Transverse colon (tissue), 4 donors: ENCODE results near the gene SMG9. TPM values are rescaled to one million over a fixed set of nuclear protein-coding genes. Genes with fewer than 3 reads are reported as not detected.

Experiments
- DNase-seq: peaks from one replicate; pipeline ENCODE4 v3.0.0-alpha.2; 2019
- H3K27ac ChIP-seq, 4 donors: fragments of 200-600 bp; sonication (generic); 2 replicates each; pipeline ENCODE4 v1.5.1; 2016 to 2018; ENCODE audit warnings: inconsistent platforms in 4 of 4
- H3K27me3 ChIP-seq: fragments of 200-600 bp; sonication (generic); 2 replicates; pipeline ENCODE4 v1.5.1; 2017; ENCODE audit warnings: inconsistent platforms
- H3K36me3 ChIP-seq, 4 donors: fragments of 200-600 bp; sonication (generic); 2 replicates each; pipeline ENCODE4 v1.5.1; 2017 to 2019; ENCODE audit warnings: inconsistent platforms in 4 of 4
- H3K4me1 ChIP-seq, 4 donors: fragments of 200-600 bp; sonication (generic); 2 replicates each; pipeline ENCODE4 v1.5.1; 2017 to 2020; ENCODE audit warnings: inconsistent platforms in 4 of 4
- H3K4me3 ChIP-seq, 4 donors: fragments of 200-600 bp; sonication (generic); 1 replicate in 1 of 4; 2 replicates in 3 of 4; pipeline versions ENCODE4 v1.5.1 to v1.6.1; 2017 to 2019; ENCODE audit warnings: inconsistent platforms in 4 of 4
- H3K9me3 ChIP-seq, 2 donors: fragments of 200-600 bp; sonication (generic); 2 replicates each; pipeline ENCODE4 v1.5.1; 2017 to 2019; ENCODE audit warnings: inconsistent platforms in 2 of 2
- EP300 ChIP-seq: sonication (generic); formaldehyde crosslinking; IDR thresholded peaks from one replicate; pipeline ENCODE4 v1.6.1; 2017; ENCODE audit warnings: antibody characterized with exemption, low read depth
- POLR2A ChIP-seq: fragments of 450-650 bp; IDR thresholded peaks from one replicate; pipeline ENCODE4 v1.6.1; 2016; ENCODE audit warnings: antibody characterized with exemption, mild to moderate bottlenecking, moderate library complexity
- POLR2AphosphoS5 ChIP-seq, 3 donors: sonication (generic); formaldehyde crosslinking; IDR thresholded peaks; one replicate each; pipeline ENCODE4 v1.6.1; 2016; ENCODE audit warnings: antibody characterized with exemption in 3 of 3
- WGBS, 2 donors: methylation state at CpG; one replicate each; pipeline ENCODE4 v1.1.5; 2018; ENCODE audit warnings: low coverage in 1 of 2; 5-methylcytosine and 5-hydroxymethylcytosine counted together
- in situ Hi-C, 4 donors: fragments of 200-750 bp; cut with MboI; loops; one replicate each; pipeline versions ENCODE4 v1.15.0 to v1.15.1; 2017; ENCODE audit warnings: low sequenced_read_pairs in 3 of 4, low pct_ligation_motif_present in 1 of 4, low pct_unique_long_range_greater_than_20kb in 1 of 4
- intact Hi-C: fragments of 100-400 bp; cut with DNase I; formaldehyde crosslinking; loops from one replicate; pipeline ENCODE4 v1.15.1; 2023; ENCODE audit warnings: low total_unique reads
- total RNA-seq, 4 donors: library from RNA; depleted of rRNA; stranded (reverse); fragments of >200 nt; gene quantifications; one replicate each; pipeline ENCODE4 v1.1.0, GENCODE V29; 2016
- TF ChIP-seq, protein P1 (sequence below), 5 experiments: fragments of 200-600 bp in 3 of 5; fragments of 450-650 bp in 2 of 5; sonication (generic) in 3 of 5; IDR thresholded peaks; 1 replicate in 2 of 5; 2 replicates in 3 of 5; pipeline ENCODE4 v1.5.1; 2016 to 2017; ENCODE audit warnings: antibody characterized with exemption in 5 of 5, inconsistent platforms in 3 of 5, mild to moderate bottlenecking in 2 of 5, moderate library complexity in 1 of 5

Gene SMG9
- total RNA-seq = 10 to 100 TPM in 3 of 4 donors, 1 to 10 TPM in 1; 4.1 to 68.7 (median 13.8) TPM

GRCh38 chr19:43754503-43755255 is at the start of gene SMG9:
SMG9 (minus strand) TSS chr19:43754962; CDS start chr19:43750741, 4,221 bp downstream.
- peaks cover 15 to 53% (median 33%) of the 10 kb centered on the region in 4 donors for H3K4me1 ChIP-seq
- TF ChIP-seq EP300 (no peak), POLR2AphosphoS5 (IDR thresholded peaks at IDR 0.05) (peak; percentile 72 to 90 (median 80)), POLR2A (peak; percentile 87)
- TF ChIP-seq, protein P1, sequence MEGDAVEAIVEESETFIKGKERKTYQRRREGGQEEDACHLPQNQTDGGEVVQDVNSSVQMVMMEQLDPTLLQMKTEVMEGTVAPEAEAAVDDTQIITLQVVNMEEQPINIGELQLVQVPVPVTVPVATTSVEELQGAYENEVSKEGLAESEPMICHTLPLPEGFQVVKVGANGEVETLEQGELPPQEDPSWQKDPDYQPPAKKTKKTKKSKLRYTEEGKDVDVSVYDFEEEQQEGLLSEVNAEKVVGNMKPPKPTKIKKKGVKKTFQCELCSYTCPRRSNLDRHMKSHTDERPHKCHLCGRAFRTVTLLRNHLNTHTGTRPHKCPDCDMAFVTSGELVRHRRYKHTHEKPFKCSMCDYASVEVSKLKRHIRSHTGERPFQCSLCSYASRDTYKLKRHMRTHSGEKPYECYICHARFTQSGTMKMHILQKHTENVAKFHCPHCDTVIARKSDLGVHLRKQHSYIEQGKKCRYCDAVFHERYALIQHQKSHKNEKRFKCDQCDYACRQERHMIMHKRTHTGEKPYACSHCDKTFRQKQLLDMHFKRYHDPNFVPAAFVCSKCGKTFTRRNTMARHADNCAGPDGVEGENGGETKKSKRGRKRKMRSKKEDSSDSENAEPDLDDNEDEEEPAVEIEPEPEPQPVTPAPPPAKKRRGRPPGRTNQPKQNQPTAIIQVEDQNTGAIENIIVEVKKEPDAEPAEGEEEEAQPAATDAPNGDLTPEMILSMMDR (IDR thresholded peaks at IDR 0.05) = no peak
- peak within 1 kb of the TSS; percentile 58 to 70 (median 68) for H3K4me3 ChIP-seq
- H3K36me3 ChIP-seq = peaks cover 0 to 10% (median 4%) of the 10 kb centered on the region in 4 donors
- H3K9me3 ChIP-seq = no peaks in the 10 kb centered on the region
- no peaks in the 10 kb centered on the region for H3K27me3 ChIP-seq
- peak within 1 kb of the TSS; percentile 97 to 99 (median 98) for H3K27ac ChIP-seq
- in situ Hi-C loops = no loop called here
- 1% methylated on average over 73 of the region's 79 CpGs; no CpG with 5 or more reads in 1 of the 2 donors for WGBS, 2 donors
- DNase-seq = peak; percentile 99
- intact Hi-C loops = no loop called here

GRCh38 chr19:43804432-43804831 is 49.7 kb upstream of the SMG9 start:
- TF ChIP-seq, protein P1 (IDR thresholded peaks at IDR 0.05) = no peak
- no peak for TF ChIP-seq POLR2A
- Histone ChIP-seq H3K36me3 (no peaks in the 10 kb centered on the region), H3K4me1 (peaks cover 0 to 6% (median 3%) of the 10 kb centered on the region in 4 donors), H3K4me3 (no peak overlapping the region), H3K27ac (no peak overlapping the region), H3K27me3 (no peaks in the 10 kb centered on the region), H3K9me3 (no peaks in the 10 kb centered on the region)
- no peak for DNase-seq
- WGBS, 2 donors = 36% methylated on average over 2 of the region's 2 CpGs; no CpG with 5 or more reads in 1 of the 2 donors
- intact Hi-C loops = no loop called here
- in situ Hi-C loops = loop anchor here in 1 of 4 donors (25.0 kb wide), 1 partner anchor 367 kb away; no protein-coding TSS in a partner anchor

GRCh38 chr19:43802216-43802951 is 47.6 kb upstream of the SMG9 start, which contains the start of gene LYPD5:
LYPD5 (minus strand) TSS chr19:43802447; CDS start chr19:43802380, 67 bp downstream.
- intact Hi-C loops = no loop called here
- 31 to 77% methylated on average over 5 to 10 of the region's 12 CpGs for WGBS, 2 donors
- H3K4me1 ChIP-seq = peaks cover 0 to 16% (median 14%) of the 10 kb centered on the region in 4 donors
- TF ChIP-seq POLR2A = no peak
- TF ChIP-seq, protein P1 (IDR thresholded peaks at IDR 0.05) = no peak
- TF ChIP-seq POLR2AphosphoS5 (IDR thresholded peaks at IDR 0.05) = no peak
- no peak for TF ChIP-seq EP300
- H3K4me3 ChIP-seq = no peak within 1 kb of the TSS
- in situ Hi-C loops = loop anchor here in 1 of 4 donors (25.0 kb wide), 1 partner anchor 365 kb away; no protein-coding TSS in a partner anchor
- H3K9me3 ChIP-seq = no peaks in the 10 kb centered on the region
- H3K36me3 ChIP-seq = no peaks in the 10 kb centered on the region
- DNase-seq = no peak
- no peaks in the 10 kb centered on the region for H3K27me3 ChIP-seq
- no peak within 1 kb of the TSS for H3K27ac ChIP-seq
